Parathyroid adenoma (tissue), 2 donors: ENCODE data around the gene TNNC1.

Experiments
- H2AFZ ChIP-seq: fragments of 300-600 bp; sonication (generic); one replicate; pipeline ENCODE4 v1.7.0; 2017; ENCODE audit warnings: antibody characterized with exemption, mild to moderate bottlenecking
- H3K27ac ChIP-seq: fragments of 300-600 bp; sonication (generic); one replicate; pipeline ENCODE4 v1.7.0; 2017
- H3K27me3 ChIP-seq: fragments of 300-600 bp; sonication (generic); one replicate; pipeline ENCODE4 v1.7.0; 2017; ENCODE audit warnings: low read length; ENCODE audit not compliant: control insufficient read depth, insufficient read depth
- H3K36me3 ChIP-seq: fragments of 300-600 bp; sonication (generic); one replicate; pipeline ENCODE4 v1.7.0; 2017; ENCODE audit warnings: low read length; ENCODE audit not compliant: control insufficient read depth, insufficient read depth
- H3K4me1 ChIP-seq: fragments of 300-600 bp; sonication (generic); one replicate; pipeline ENCODE4 v1.7.0; 2017; ENCODE audit warnings: control low read depth
- H3K4me2 ChIP-seq: fragments of 300-600 bp; sonication (generic); one replicate; pipeline ENCODE4 v1.7.0; 2017; ENCODE audit warnings: low read length
- H3K4me3 ChIP-seq: fragments of 300-600 bp; sonication (generic); one replicate; pipeline ENCODE4 v1.7.0; 2017; ENCODE audit warnings: low read depth, low read length
- H3K79me2 ChIP-seq: fragments of 300-600 bp; sonication (generic); one replicate; pipeline ENCODE4 v1.7.0; 2017; ENCODE audit warnings: control low read depth
- H3K9ac ChIP-seq: fragments of 300-600 bp; sonication (generic); one replicate; pipeline ENCODE4 v1.7.0; 2017; ENCODE audit warnings: mild to moderate bottlenecking
- H3K9me3 ChIP-seq: fragments of 300-600 bp; sonication (generic); one replicate; pipeline ENCODE4 v1.7.0; 2017; ENCODE audit warnings: low read length; ENCODE audit not compliant: control insufficient read depth
- TF ChIP-seq, protein P1 (sequence below): fragments of 300-600 bp; sonication (generic); IDR thresholded peaks from one replicate; pipeline ENCODE4 v1.7.0; 2017; ENCODE audit warnings: antibody characterized with exemption, mild to moderate bottlenecking
- donor health status: primary hyperparathyroidism.

TNNC1 gene

DNA sequence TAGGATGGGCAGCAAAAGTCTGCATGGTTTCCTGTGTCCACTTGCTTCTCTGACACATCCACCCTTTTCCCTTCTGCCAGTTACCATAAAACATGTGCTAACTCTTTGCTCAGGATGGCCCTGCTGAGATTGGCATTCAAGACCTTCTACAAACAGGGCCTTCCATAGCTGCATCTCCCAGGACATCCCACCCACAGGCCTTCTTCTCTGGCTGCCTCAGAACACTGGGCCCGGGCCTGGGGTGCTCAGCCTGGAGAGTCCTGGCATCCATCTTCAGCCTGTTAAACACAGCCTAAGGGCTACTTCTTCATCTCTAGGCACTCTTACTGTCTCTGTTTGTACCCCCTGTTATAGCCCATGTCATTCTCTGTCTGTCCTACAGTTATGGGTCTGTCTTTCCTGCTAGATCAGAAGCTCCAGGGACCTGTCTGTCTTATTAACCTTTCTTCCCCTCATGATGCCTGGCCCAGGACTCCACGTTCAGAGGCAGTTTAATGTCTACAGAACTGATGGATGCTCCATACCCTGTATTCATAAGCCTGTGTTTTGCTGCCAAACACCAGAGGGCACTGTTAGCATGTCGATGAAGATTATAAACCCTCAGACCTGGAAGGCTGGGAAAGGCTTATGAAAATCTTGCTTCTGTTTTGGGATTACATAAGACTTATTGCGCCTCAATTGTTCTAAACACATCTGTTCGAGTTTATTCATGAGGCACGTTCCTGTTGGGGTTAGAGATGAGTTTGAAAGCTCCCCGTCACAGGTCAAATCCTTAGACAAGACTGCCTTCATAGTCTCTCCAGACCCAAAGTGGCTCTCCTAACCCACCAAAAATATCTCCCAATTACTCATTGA, 25.5 kb downstream of the TNNC1 start:
- H3K9me3 ChIP-seq: no peaks in the 10 kb centered on the region
- TF ChIP-seq, protein P1, sequence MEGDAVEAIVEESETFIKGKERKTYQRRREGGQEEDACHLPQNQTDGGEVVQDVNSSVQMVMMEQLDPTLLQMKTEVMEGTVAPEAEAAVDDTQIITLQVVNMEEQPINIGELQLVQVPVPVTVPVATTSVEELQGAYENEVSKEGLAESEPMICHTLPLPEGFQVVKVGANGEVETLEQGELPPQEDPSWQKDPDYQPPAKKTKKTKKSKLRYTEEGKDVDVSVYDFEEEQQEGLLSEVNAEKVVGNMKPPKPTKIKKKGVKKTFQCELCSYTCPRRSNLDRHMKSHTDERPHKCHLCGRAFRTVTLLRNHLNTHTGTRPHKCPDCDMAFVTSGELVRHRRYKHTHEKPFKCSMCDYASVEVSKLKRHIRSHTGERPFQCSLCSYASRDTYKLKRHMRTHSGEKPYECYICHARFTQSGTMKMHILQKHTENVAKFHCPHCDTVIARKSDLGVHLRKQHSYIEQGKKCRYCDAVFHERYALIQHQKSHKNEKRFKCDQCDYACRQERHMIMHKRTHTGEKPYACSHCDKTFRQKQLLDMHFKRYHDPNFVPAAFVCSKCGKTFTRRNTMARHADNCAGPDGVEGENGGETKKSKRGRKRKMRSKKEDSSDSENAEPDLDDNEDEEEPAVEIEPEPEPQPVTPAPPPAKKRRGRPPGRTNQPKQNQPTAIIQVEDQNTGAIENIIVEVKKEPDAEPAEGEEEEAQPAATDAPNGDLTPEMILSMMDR: peak; percentile 77
- no peak overlapping the region for H3K9ac ChIP-seq
- no peaks in the 10 kb centered on the region for H3K4me1 ChIP-seq
- no peak overlapping the region for H2AFZ ChIP-seq
- no peaks in the 10 kb centered on the region for H3K36me3 ChIP-seq
- no peak overlapping the region for H3K4me3 ChIP-seq
- no peak overlapping the region for H3K27ac ChIP-seq
- H3K79me2 ChIP-seq: no peaks in the 10 kb centered on the region
- H3K27me3 ChIP-seq: no peaks in the 10 kb centered on the region
- no peak overlapping the region for H3K4me2 ChIP-seq

DNA sequence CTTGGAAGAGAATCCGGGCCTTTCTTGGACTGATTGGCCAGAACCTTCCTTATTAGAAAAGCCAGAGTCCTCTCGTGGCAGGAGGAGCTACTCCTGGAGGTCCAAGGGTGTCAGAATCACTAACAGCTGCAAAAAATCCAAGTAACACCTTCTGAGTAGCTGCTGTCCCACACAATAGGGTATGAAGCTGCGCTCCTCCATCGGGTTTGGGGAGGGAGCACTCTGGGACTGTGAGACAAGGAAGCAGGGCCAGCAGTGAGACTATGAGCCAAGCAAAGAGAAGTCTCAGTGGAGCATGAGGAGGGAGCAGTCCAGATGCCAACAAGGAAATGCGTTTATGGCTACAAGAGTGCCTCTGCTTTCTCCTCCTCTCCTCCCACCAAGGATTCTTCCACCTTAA, 30.7 kb downstream of the TNNC1 start:
- no peak overlapping the region for H2AFZ ChIP-seq
- no peak overlapping the region for H3K27ac ChIP-seq
- H3K4me3 ChIP-seq: no peak overlapping the region
- H3K4me1 ChIP-seq: no peaks in the 10 kb centered on the region
- no peak overlapping the region for H3K4me2 ChIP-seq
- H3K9me3 ChIP-seq: no peaks in the 10 kb centered on the region
- H3K79me2 ChIP-seq: no peaks in the 10 kb centered on the region
- no peaks in the 10 kb centered on the region for H3K36me3 ChIP-seq
- H3K9ac ChIP-seq: no peak overlapping the region
- TF ChIP-seq, protein P1: no peak
- H3K27me3 ChIP-seq: no peaks in the 10 kb centered on the region

DNA sequence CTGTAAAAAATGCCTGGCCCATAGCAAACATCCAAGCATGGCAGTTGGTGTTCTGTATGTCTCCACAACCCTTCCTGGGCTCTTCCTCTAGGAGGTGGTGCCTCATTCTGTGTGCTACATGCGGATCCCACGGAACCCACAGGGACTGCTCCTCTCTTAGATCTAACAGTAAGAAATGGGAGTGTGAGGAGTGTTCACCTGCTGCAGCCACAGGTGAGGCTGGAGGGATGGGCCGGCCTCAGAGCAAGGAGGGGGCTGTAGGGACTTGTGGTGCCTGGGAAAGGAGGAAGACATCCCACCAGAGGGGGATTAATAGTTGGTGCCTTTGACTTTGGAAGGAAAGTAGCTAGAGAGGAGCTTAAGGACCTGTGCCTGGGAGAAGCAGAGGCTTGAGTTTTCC, 31.2 kb downstream of the TNNC1 start:
- Histone ChIP-seq H3K4me3 (no peak overlapping the region), H3K9me3 (no peaks in the 10 kb centered on the region), H2AFZ (no peak overlapping the region), H3K4me2 (no peak overlapping the region), H3K27me3 (no peaks in the 10 kb centered on the region), H3K79me2 (no peaks in the 10 kb centered on the region), H3K9ac (no peak overlapping the region), H3K36me3 (no peaks in the 10 kb centered on the region), H3K4me1 (no peaks in the 10 kb centered on the region), H3K27ac (no peak overlapping the region)
- TF ChIP-seq, protein P1: no peak

DNA sequence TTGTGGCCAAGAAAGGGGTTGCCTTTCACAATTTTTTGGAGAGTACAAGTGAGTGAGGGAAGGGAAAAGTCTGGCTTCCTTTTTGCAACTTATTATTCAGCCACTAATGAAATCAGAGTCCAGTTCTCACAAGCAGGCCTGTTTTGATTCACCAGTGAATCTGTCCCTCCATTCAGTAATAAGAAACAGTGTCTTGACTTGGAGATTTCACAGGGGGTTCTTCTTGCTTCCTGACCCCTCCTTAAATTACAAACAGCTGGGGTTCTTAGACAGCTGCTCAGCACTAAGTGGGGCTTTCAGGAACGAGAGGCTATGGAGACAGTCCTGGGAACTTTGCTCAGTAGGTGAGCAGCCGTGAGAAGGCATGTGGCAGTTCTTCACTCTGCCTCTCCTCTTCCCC, 33.5 kb downstream of the TNNC1 start:
- Histone ChIP-seq H3K9ac (no peak overlapping the region), H3K27me3 (no peaks in the 10 kb centered on the region), H3K4me3 (no peak overlapping the region), H3K79me2 (no peaks in the 10 kb centered on the region), H3K27ac (no peak overlapping the region), H3K4me1 (no peaks in the 10 kb centered on the region), H3K36me3 (no peaks in the 10 kb centered on the region), H3K4me2 (no peak overlapping the region), H2AFZ (no peak overlapping the region), H3K9me3 (no peaks in the 10 kb centered on the region)
- TF ChIP-seq, protein P1: no peak

DNA sequence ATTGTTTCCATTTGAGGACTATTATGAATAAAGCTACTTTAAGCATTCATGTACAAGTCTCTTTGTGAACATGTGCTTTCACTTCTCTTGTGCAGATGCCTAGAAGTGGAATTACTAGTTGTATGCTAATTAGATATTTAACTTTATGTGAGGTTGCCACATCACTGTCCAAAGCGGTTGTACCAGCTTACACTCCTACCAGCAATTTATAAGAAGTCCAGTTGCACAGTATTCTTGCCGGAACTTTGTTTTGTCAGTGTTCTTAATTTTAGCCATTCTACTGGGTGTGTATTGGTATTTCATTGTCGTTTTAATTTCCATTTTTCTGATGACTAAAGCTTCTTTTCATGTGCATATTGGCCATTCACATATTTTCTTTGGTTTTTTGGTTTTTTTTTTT, 38.0 kb downstream of the TNNC1 start:
- TF ChIP-seq, protein P1: no peak
- Histone ChIP-seq H3K27me3 (no peaks in the 10 kb centered on the region), H3K79me2 (peaks cover 2% of the 10 kb centered on the region), H2AFZ (no peak overlapping the region), H3K27ac (no peak overlapping the region), H3K4me2 (no peak overlapping the region), H3K4me3 (no peak overlapping the region), H3K9ac (no peak overlapping the region), H3K4me1 (peaks cover 11% of the 10 kb centered on the region), H3K9me3 (no peaks in the 10 kb centered on the region), H3K36me3 (no peaks in the 10 kb centered on the region)
